Liver (tissue), 9 donors: Measurements from ENCODE around the gene COQ8A. TPM values are rescaled to one million over a fixed set of nuclear protein-coding genes. Genes with fewer than 3 reads are reported as not detected.

Source experiments
- DNase-seq: peaks from one replicate; pipeline ENCODE4 v3.0.0-alpha.2; 2017; ENCODE audit warnings: low spot score
- H3K27ac ChIP-seq, 2 donors: one replicate each; pipeline ENCODE4 v1.7.0; 2013; ENCODE audit warnings: inconsistent platforms in 2 of 2, low read length in 2 of 2, control low read depth in 1 of 2, low read depth in 1 of 2, mild to moderate bottlenecking in 1 of 2
- H3K27me3 ChIP-seq, 4 donors: one replicate each; pipeline versions ENCODE4 v1.6.1 to v1.7.0; 2013; ENCODE audit warnings: low read length in 3 of 4, inconsistent platforms in 1 of 4, mild to moderate bottlenecking in 1 of 4, moderate library complexity in 1 of 4; ENCODE audit not compliant: control insufficient read depth in 4 of 4, insufficient read depth in 4 of 4
- H3K36me3 ChIP-seq, 4 donors: one replicate each; pipeline versions ENCODE4 v1.6.1 to v1.7.0; 2013; ENCODE audit warnings: low read length in 3 of 4, mild to moderate bottlenecking in 3 of 4, low read depth in 1 of 4, moderate library complexity in 1 of 4; ENCODE audit not compliant: control insufficient read depth in 4 of 4, insufficient read depth in 3 of 4
- H3K4me1 ChIP-seq, 4 donors: one replicate each; pipeline versions ENCODE4 v1.6.1 to v1.7.0; 2013; ENCODE audit warnings: low read length in 3 of 4, mild to moderate bottlenecking in 3 of 4, moderate library complexity in 1 of 4; ENCODE audit not compliant: control insufficient read depth in 4 of 4, insufficient read depth in 4 of 4
- H3K4me3 ChIP-seq, 3 donors: one replicate each; pipeline versions ENCODE4 v1.6.1 to v1.7.0; 2013; ENCODE audit warnings: low read length in 3 of 3, control low read depth in 1 of 3, low read depth in 1 of 3, mild to moderate bottlenecking in 1 of 3
- H3K9ac ChIP-seq, 2 donors: one replicate each; pipeline ENCODE4 v1.7.0; 2013; ENCODE audit warnings: low read length in 2 of 2, mild to moderate bottlenecking in 2 of 2, moderate library complexity in 2 of 2, control low read depth in 1 of 2, low read depth in 1 of 2
- H3K9me3 ChIP-seq, 4 donors: one replicate each; pipeline versions ENCODE4 v1.6.1 to v1.7.0; 2013; ENCODE audit warnings: low read length in 3 of 4; ENCODE audit not compliant: control insufficient read depth in 4 of 4
- ATF3 ChIP-seq: IDR thresholded peaks from 2 replicates; pipeline ENCODE4 v1.6.1; 2016; ENCODE audit warnings: antibody characterized with exemption
- EGR1 ChIP-seq, 2 donors: IDR thresholded peaks; 2 replicates each; pipeline ENCODE4 v1.6.1; 2016 to 2018; ENCODE audit warnings: antibody characterized with exemption in 2 of 2, low read depth in 2 of 2
- FOXA1 ChIP-seq: IDR thresholded peaks from 2 replicates; pipeline ENCODE4 v1.6.1; 2016; ENCODE audit warnings: antibody characterized with exemption
- HNF4A ChIP-seq, 2 donors: conservative IDR thresholded peaks; 2 replicates each; pipeline ENCODE4 v1.6.1; 2016; ENCODE audit warnings: antibody characterized with exemption in 2 of 2, mild to moderate bottlenecking in 2 of 2
- JUND ChIP-seq, 2 donors: IDR thresholded peaks; 2 replicates each; pipeline ENCODE4 v1.6.1; 2016; ENCODE audit warnings: antibody characterized with exemption in 2 of 2
- MAX ChIP-seq: IDR thresholded peaks from 2 replicates; pipeline ENCODE4 v1.6.1; 2016; ENCODE audit warnings: antibody characterized with exemption
- SP1 ChIP-seq: IDR thresholded peaks from 2 replicates; pipeline ENCODE4 v1.6.1; 2018; ENCODE audit warnings: antibody characterized with exemption, mild to moderate bottlenecking
- YY1 ChIP-seq: IDR thresholded peaks from 2 replicates; pipeline ENCODE4 v1.6.1; 2016; ENCODE audit warnings: antibody characterized with exemption, mild to moderate bottlenecking
- WGBS: extraction: QIAGEN DNeasy Blood & Tissue Kit; methylation state at CpG from one replicate; pipeline ENCODE4 v1.1.7; 2013; 5-methylcytosine and 5-hydroxymethylcytosine counted together
- polyA plus RNA-seq, 2 donors: library from polyadenylated mRNA; stranded (reverse) in 1 of 2; unstranded in 1 of 2; fragments of 200-250 nt in 1 of 2; fragments of >200 nt in 1 of 2; fragmentation: Nextera tagmentation in 1 of 2; extraction: Ambion mirVana in 1 of 2; gene quantifications; one replicate each; pipeline versions ENCODE4 v1.2.1 to v1.2.3, GENCODE V29; 2013 to 2015
- total RNA-seq, 2 donors: library from RNA; depleted of rRNA; stranded (reverse); fragments of >200 nt; gene quantifications; one replicate each; pipeline ENCODE4 v1.2.3, GENCODE V29; 2014
- TF ChIP-seq, protein P1 (sequence below): IDR thresholded peaks from 2 replicates; pipeline ENCODE4 v1.6.1; 2016; ENCODE audit warnings: antibody characterized with exemption
- donor health status: healthy.
- donor health status: healthy.
- donor health status: healthy.
- donor health status: healthy.
- donor health status: healthy.

COQ8A gene
- total and polyA plus RNA-seq, 4 donors = 24.4 to 60.0 (median 54.9) TPM

- TF ChIP-seq, protein P1, sequence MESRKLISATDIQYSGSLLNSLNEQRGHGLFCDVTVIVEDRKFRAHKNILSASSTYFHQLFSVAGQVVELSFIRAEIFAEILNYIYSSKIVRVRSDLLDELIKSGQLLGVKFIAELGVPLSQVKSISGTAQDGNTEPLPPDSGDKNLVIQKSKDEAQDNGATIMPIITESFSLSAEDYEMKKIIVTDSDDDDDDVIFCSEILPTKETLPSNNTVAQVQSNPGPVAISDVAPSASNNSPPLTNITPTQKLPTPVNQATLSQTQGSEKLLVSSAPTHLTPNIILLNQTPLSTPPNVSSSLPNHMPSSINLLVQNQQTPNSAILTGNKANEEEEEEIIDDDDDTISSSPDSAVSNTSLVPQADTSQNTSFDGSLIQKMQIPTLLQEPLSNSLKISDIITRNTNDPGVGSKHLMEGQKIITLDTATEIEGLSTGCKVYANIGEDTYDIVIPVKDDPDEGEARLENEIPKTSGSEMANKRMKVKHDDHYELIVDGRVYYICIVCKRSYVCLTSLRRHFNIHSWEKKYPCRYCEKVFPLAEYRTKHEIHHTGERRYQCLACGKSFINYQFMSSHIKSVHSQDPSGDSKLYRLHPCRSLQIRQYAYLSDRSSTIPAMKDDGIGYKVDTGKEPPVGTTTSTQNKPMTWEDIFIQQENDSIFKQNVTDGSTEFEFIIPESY = no peak
- TF ChIP-seq EGR1 (IDR thresholded peaks at IDR 0.05; ENCODE audit: low read depth in 2 of 2) (no peak), ATF3 (no peak), JUND (IDR thresholded peaks at IDR 0.05) (peak in 1 of 2 donors; percentile 56), FOXA1 (peak; percentile 9)
These were observed 34.6 kb downstream of the COQ8A start (continued) for GRCh38 chr1:226974544-226975258.

DNA sequence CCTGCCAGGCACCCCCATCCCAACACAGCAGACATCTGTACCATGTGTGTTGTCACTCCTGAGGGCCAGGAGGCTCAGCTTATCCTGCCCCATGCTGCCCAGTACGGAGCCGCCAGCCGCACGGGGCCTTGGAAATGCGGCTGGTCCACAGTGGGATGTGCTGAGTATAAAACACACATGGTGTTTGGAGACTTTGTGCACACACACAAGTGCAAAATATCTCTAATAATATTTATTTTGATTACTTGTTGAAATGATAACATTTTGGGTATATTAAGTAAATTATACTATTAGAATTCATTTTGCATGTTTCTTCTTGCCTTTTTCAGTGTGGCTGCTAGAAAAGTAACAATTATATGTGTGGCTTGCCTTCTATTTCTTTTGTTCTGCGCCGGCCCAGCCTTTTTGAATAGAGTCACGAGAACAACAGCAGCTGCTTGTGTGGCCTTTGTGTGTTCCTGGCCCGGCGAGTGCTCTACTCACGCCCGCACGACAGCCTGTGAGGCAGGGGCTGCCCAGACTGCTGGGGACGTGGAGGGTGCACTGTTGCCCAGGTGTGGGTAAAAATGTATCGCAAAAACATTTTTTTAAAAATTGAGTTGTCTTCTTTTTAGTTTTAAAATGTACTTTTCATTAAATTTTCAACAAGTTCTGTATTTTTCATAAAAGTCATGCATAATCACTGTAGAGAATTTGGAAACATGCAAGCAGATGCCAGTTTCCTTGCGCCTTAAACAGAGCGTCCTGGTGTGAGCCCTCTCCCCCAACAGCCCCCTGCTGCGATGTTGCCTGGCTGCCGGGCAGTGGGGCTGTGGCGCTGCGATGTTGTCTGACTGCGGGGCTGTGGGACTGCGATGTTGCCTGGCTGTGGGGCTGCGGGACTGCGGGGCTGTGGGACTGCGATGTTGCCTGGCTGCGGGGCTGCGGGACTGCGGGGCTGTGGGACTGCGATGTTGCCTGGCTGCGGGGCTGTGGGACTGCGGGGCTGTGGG, 35.5 kb downstream of the COQ8A start:
- TF ChIP-seq JUND (IDR thresholded peaks at IDR 0.05) = peak in 1 of 2 donors; percentile 6
- peak; percentile 1 for TF ChIP-seq YY1
- TF ChIP-seq SP1 = peak; percentile 4
- no peak for TF ChIP-seq MAX
- no peak for DNase-seq
- Histone ChIP-seq H3K9ac (no peak overlapping the region), H3K36me3 (peaks cover 0 to 7% (median 2%) of the 10 kb centered on the region in 4 donors), H3K27ac (peak overlapping the region; percentile 74 to 87), H3K4me1 (peaks cover 31 to 66% (median 54%) of the 10 kb centered on the region in 4 donors), H3K4me3 (no peak overlapping the region), H3K27me3 (no peaks in the 10 kb centered on the region), H3K9me3 (no peaks in the 10 kb centered on the region)
- WGBS = 73% methylated on average over 27 of the region's 32 CpGs

DNA sequence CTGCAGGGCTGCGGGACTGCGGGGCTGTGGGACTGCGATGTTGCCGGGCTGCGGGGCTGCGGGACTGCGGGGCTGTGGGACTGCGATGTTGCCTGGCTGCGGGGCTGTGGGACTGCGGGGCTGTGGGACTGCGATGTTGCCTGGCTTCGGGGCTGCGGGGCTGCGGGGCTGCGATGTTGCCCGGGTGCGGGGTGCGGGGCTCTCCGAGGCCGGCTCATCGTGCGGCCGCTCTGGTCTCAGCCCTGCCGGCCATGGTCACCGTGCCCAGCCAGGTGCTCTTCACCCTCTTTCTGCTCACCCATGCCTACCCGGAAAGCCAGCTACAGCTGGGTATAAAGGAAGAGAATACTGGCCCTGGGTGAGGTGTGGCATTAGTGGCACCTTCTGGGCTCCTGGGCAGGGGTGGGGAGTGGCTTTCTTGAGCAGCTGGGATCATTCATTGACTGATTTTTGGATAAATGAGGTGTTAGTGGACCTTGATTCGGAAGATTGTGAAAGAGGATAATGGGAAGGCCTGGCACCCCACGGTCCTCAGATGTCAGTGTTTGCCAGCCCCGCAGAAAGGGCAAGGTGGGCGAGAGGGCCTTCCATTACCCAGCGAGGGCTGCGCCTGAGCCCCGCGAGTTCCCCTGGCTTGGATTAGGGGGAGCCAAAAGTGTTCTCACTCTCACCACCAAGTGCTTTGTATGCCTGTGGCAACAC, 36.3 kb downstream of the COQ8A start:
- Histone ChIP-seq H3K36me3 (peaks cover 0 to 7% (median 1%) of the 10 kb centered on the region in 4 donors), H3K9me3 (no peaks in the 10 kb centered on the region), H3K9ac (no peak overlapping the region), H3K4me3 (no peak overlapping the region), H3K27ac (no peak overlapping the region), H3K4me1 (peaks cover 36 to 75% (median 62%) of the 10 kb centered on the region in 4 donors), H3K27me3 (no peaks in the 10 kb centered on the region)
- whole genome bisulfite sequencing = 90% methylated on average over 34 of the region's 34 CpGs
- TF ChIP-seq HNF4A (conservative IDR thresholded peaks at IDR 0.05) (peak; percentile 29 to 44), EGR1 (IDR thresholded peaks at IDR 0.05; ENCODE audit: low read depth in 2 of 2) (no peak)
- DNase-seq = no peak
